HG03378 (cell line): ENCODE data around the gene RNF213.
"Not testable (repeated sequence)": the region's sequence is repeated elsewhere in the genome, so short reads cannot be mapped to it uniquely, and the experiment has no call there.

Experiments used
- ATAC-seq: cut with Tn5 transposase; IDR thresholded peaks from one replicate; pipeline ENCODE4 v1.9.1; 2021; ENCODE audit warnings: mild to moderate bottlenecking, moderate library complexity; ENCODE audit not compliant: unreplicated experiment

Gene RNF213

DNA sequence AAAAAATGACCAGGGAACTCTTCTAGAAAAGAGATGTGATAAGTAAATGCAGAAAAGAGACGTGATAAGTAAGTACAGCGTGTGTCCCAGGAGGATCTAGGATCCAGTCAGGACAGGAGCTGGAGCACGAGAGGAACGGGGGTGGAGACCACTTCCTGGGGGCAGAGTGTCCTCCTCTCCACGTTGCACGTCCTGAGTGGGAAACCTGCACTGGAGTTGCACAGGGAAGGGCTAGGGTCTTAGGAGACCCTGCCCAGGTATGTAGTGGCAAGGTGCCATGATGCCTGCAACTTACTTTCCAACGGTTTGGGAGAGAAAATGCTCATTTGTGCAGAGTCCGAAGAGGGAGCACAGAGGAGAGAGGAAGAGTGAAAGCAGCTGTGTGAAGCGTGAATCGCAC lies 55.8 kb downstream of the RNF213 start:
- ATAC-seq, result no peak

DNA sequence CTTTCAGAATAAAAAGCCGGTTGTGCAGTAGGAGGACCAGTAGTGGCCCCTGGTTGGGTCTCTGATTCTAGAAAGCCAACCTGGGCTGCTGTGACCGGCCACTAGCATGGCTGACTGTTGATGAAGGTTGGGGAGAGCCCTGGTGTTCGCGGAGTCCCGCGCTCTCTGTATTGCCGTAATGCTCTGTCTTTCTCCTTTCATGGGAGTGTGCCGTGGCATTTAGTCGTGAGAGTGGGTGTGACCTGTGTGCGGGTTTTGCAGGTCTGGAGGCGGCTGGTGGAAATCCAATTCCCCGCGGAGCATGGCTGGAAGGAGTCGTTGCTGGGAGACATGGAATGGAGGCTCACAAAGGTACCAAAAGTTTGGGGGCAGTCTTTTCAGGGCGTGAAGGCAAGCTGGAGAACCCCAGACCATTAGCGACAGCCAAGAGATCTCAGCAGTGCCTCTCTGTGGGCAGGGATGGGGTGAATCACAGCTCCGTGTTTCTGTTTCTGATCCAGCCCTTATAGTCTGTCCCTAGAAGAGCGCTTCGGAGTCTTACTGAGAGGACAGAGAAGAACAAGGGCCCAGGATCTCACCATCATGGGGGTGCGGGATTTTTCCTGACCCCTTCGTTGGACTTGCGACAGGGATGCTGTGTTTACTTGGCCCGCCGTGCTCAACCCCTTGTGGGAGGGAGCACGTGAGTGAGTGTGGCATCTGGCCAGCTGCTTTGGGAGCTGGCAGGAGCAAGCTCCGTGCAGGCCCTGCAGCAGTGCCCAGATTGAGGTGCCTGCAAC lies 56.5 kb downstream of the RNF213 start:
- ATAC-seq, result no peak

DNA sequence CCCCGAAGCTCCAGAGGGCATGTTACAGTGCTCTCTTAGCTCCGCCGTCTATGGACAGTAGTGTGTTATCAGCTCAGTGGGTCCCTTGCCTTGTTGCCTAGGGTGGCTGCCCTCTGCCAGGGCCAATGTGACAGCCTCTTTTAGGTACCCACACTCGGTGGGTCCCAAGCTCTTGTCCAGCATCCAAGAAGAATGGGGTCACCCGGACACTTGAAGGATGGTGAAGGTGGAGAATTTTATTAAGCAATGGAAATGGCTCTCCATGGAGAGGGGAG lies 57.0 kb downstream of the RNF213 start:
- ATAC-seq, result no peak

DNA sequence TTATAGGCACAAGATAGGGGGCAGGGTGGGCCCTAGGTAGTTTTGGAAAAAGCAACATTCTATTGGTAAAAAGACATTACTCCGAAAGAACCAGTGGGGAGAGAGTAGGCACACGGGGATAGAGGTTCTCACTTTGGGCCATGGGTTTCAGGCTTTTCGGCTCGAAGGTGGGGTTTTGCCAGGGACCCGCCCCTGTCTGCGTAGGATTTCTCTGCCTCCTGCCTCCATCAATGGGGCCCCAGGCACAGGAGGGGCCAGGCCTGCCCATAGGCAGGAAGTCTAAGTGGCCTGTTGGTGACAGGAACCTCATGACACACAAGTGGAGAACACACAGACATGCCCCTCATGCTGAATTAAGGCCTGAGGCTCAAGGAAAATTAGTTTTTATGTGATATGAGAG lies 57.5 kb downstream of the RNF213 start:
- no peak for ATAC-seq

DNA sequence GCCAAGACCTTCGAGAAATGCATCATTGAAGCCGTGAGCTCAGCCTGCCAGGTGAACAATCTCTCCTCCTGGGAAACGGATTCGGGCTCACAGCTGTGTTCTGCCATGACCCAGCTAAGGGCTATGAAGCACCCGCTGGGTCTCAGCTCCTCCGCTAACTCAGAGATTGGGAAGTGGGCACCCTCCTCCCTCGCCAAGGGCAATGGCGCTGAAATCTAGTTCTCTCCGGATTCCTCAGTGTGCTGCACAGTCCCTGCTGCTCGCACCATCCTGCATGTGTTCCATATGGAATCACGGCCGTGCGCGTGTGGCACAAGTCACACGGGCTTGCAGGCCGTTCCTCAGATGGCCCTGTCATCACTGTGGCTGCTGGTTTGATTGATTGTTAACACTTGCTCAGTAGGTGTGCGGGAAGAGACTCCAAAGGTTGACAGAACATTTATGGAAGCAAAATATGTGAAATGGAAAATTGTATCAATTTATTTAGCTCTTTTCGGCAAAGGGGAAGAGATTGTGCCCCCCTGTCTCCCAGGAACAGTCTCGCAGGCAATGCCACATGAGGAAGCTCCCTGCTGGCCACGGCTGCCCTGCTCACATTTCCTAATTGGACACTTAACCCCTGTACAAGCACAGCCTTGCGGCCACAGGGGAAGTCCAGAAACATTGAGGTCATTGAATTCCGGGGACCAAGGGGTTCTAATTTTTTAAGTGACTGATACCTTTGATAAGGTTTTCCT lies 58.8 kb downstream of the RNF213 start:
- no peak for ATAC-seq

DNA sequence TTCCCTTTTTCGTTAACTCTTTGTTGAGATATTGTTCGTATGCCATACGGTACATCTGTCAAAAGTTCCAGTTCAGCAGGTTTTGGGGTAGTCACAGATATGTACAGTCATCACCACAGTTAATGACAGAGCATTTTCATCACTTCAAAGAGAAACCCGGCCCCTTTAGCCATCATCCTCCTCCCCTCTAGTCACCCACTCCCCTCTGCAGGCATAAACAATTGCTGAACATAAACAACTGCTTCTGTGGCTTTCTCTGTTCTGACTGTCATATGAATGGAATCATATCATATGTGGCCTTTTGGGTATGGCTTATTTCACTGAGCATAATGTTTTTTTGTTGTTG lies 59.3 kb downstream of the RNF213 start:
- no peak for ATAC-seq

DNA sequence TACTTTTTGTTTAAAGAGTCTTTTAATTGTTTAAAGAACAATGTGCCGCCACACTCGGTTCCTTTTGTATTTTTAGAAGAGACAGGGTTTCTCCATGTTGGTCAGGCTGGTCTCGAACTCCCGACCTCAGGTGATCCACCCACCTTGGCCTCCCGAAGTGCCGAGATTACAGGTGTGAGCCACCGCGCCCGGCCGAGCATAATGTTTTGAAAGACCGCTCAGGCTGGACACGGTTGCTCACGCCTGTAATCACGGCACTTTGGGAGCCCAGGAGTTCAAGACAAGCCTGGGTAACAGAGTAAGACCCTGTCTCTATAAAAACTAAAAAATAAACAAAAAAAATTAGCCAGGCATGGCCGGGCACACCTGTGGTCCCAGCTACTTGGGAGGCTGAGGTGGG lies 59.8 kb downstream of the RNF213 start:
- ATAC-seq, result no peak

DNA sequence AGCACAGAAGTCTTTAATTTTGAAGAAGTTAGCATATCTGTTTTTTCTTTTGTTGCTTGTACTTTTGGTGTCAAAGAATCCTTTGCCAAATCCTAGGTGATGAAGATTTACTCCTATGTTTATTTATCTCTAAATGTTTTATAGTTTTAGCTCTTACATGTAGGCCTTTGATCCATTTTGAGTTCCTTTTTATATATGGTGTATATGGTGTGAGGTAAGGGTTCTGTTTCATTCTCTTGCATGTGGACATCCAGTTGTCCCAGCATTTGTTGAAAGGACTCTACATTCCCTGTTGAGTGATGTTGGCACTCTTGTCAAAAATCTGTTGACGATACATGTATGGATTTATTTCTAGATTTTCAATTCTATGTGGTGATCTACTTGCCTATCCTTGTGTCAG lies 62.2 kb downstream of the RNF213 start:
- ATAC-seq, result no peak

DNA sequence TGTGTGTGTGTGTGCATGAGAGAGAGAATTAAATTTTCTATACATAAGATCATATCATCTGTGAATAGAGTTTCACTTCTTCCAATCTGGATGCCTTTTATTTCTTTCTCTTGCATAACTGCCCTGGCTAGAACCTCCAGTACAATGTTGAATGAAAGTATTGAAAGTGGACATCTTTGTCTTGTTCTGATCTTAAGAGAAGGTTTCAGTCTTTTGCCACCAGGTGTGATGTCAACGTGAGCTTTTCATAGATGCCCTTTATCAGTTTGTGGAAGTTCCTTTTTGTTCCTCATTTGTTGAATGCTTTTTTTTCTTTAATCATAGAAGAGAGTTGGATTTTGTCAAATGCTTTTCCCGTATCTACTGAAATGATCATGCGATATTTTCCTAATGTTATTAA lies 63.3 kb downstream of the RNF213 start:
- ATAC-seq, result no peak

DNA sequence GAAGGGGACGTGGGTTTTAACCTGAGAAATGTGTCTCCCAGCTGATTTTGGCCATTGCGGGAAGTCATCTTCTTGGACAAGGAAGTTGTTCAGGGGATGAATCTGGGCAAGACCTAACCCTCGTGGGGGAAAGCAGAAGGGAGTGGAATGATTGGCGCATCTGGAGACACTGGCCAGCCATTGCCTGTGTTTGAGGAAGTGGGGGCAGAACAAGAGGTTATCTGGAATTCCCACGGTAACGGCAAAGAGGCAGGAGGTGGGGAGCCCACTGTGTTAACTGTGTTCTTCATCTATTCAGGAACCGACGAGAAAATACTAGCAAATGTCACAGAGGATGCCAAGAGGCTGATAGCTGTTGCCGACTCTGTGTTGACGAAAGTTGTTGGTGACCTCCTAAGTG lies 66.9 kb downstream of the RNF213 start:
- ATAC-seq, result no peak

DNA sequence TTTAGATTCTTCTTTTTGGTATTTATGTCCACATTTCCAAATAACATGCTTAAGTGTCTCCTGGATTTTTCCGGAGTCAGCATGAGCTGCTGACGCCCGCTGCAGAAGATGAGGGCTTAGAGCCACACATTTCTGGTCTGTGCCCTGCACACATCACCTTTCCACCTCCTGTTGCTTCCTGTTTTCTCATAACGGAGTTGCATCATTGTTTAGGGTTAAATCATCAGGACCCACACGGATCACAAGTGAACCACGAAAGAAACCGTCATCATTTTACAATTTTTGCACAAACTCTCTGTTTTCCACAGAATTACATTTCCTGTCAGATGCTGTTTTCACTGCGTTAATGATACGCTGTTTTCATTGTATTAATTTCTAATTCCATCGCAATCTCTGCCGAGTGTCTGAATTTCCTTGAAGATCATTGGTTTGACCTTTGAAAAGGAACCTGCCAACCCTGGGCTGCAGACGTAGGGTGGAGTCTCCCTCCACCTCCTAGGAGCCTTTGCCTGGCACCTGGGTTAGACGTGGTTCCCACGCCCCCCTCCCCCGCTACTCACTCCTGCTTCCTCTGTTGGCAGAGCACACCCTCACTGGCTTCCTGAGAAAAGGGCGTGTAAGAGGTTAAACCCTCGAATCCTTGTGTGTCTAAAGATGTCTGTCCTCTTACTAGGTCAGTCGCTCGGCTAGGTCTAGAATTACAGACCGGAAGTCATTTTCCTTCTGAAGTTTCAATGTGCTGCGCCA lies 68.2 kb downstream of the RNF213 start:
- ATAC-seq, result no peak

DNA sequence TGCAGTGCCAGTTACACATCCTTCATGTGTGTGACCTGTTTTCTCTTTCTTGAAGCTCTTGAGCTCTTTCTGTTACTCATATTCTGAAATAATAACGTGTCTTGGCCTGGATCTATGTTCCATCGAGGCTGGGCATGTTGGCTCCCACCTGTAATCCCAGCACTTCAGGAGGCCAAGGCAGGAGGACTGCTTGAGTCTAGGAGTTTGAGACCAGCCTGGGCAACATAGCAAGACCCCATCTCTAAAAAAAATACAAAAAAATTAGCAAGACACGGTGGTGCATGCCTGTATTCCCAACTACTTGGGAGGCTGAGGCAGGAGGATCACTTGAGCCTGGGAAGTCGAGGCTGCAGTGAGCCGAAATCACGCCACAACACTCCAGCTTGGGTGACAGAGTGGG lies 68.8 kb downstream of the RNF213 start:
- not testable (repeated sequence) for ATAC-seq

DNA sequence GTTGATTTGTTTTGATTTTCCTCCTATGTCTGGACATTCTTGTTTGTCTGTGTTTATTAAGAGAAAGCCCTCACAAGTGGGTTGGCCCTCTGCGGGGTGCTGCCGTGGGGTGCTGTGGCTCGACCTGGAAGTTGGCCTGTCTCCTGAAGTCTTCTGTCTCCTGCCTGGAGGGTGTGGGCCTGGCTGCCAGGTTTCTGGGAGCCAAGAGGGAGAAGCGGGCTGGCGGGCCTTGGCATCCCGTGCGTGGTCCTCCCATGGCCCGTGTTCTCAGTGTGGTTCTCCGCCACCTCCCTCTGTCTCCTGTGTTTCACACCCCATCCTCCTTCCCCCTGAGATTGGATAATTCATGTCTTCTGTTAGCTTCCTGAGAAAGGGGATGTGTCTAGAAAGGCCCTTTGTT lies 69.6 kb downstream of the RNF213 start:
- no peak for ATAC-seq

DNA sequence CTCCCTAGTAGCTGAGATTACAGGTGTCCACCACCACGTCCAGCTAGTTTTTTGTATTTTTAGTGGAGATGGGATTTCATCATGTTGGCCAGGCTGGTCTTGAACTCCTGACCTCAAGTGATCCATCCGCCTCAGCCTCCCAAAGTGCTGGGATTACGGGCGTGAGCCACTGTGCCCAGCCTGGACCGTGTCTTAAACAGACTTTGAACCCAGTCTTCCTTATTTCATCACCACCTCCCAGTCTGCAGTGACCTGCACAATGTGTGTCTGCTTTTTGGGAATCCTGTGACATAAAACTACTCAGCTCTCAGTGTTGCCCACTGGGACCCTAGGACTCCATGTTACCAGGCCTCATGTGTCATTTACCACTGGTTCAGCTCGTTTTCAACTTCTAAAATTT lies 70.3 kb downstream of the RNF213 start:
- ATAC-seq, result not testable (repeated sequence)

DNA sequence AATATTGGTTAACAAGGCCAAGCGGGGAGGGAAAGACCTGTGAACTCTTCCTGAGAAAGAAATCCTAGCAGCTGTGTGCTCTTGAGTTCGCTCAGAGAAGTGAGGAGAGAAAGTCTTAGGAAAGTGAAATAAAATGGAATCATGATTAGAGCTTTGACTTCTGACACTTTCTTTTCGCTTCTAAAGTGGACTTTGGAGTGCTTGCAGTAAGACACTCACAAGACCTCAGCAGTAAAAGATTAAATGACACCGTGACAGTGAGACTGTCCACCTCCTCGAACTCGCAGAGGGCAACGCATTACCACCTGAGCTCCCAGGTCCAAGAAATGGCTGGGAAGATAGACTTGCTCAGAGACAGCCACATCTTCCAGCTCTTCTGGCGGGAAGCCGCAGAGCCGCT lies 71.2 kb downstream of the RNF213 start:
- ATAC-seq, result no peak

DNA sequence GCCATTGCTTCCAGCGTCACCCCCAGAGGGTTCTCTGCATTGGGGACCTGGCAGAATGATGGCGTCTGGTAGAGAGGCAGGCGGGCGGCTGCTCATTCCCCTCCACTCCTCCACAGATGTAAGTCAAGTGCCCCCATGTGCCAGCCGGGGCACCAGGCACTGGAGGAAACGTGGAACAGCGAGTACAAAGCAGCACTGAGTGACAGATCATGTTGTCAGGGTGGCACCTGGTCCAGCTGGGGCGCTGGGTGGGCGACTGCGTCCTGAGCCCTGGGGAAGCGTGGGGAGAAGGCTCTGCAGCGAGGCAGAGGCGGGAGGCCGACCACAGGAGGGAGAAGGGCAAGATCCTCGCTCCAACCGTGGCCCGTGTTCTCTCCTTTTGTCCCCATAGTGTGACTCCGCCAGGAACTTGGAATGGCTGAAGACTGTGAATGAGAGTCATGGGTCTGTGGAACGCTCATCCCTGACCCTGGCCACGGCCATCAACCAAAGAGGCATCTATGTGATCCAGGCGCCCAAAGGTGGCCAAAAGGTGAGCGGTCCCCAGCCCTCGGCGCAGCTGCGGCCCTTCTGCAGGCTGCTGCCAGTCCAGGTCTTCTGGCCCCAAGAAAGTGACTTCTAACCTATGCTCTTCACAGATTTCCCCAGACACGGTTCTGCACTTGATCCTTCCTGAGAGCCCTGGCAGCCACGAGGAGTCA lies 76.7 kb downstream of the RNF213 start:
- no peak for ATAC-seq

DNA sequence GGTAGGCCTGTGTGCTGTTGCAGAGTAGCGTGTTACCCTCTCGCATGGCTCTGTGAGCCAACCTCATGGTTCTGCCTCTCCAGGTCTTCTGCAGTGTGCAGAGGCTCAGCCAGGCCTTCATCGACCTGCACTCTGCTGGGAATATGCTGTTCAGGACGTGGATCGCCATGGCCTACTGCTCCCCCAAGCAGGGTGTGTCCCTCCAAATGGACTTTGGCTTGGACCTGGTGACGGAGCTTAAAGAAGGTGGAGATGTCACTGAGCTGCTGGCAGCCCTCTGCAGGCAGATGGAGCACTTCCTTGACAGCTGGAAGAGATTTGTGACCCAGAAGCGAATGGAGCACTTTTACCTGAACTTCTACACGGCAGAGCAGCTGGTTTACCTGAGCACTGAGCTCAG lies 78.5 kb downstream of the RNF213 start:
- no peak for ATAC-seq

DNA sequence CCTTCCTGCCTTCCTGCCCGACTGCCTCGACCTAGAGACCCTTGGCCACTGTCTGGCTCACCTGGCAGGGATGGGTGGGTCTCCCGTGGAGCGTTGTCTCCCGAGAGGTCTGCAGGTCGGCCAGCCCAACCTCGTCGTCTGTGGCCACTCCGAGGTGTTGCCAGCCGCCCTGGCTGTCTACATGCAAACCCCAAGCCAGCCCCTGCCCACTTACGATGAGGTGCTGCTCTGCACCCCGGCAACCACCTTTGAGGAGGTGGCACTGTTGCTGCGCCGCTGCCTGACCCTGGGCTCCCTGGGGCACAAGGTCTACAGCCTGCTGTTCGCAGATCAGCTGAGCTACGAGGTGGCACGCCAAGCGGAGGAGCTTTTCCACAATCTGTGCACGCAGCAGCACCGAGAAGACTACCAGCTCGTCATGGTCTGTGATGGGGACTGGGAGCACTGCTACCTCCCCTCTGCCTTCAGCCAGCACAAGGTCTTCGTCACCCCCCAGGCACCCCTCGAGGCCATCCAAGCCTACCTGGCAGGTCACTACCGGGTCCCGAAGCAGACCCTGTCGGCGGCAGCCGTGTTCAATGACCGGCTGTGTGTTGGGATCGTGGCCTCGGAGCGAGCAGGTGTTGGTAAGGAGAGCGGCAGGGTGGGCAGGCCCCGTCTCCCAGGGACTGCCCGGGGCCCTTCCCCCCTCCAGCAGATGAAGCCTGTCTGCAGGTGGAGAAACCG lies 79.2 kb downstream of the RNF213 start:
- no peak for ATAC-seq

DNA sequence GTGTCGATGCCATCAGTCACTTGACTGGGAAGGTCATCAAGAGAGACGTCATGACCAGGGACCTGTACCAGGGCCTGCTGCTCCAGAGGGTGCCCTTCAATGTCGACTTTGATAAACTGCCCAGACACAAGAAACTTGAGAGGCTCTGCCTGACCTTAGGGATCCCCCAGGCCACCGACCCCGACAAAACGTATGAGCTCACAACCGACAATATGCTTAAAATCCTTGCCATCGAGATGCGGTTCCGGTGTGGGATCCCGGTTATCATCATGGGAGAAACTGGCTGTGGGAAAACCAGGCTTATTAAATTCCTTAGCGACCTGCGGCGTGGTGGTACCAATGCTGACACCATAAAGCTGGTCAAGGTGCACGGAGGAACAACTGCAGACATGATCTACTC lies 84.7 kb downstream of the RNF213 start:
- ATAC-seq, result no peak

DNA sequence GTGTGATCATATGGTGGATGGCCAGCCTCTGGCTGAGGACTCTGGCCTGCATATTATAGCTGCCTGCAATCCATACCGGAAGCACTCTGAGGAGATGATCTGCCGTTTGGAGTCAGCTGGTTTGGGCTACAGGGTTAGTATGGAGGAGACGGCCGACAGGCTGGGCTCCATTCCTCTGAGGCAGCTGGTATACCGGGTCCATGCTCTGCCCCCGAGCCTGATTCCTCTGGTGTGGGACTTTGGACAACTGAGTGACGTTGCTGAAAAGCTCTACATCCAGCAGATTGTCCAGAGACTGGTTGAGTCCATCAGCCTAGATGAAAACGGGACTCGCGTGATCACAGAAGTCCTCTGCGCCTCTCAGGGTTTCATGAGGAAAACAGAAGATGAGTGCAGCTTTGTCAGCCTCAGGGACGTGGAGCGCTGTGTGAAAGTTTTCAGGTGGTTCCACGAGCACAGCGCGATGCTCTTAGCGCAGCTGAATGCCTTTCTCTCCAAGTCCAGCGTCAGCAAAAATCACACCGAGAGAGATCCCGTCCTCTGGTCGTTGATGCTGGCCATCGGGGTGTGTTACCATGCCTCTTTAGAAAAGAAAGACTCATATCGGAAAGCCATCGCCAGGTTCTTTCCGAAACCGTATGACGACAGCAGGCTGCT lies 85.3 kb downstream of the RNF213 start:
- no peak for ATAC-seq
